Measurements from ENCODE around the gene DLGAP4.
A peak's percentile ranks its signal among the peaks of the same experiment; 100 is the strongest.

The DLGAP4 gene

DNA sequence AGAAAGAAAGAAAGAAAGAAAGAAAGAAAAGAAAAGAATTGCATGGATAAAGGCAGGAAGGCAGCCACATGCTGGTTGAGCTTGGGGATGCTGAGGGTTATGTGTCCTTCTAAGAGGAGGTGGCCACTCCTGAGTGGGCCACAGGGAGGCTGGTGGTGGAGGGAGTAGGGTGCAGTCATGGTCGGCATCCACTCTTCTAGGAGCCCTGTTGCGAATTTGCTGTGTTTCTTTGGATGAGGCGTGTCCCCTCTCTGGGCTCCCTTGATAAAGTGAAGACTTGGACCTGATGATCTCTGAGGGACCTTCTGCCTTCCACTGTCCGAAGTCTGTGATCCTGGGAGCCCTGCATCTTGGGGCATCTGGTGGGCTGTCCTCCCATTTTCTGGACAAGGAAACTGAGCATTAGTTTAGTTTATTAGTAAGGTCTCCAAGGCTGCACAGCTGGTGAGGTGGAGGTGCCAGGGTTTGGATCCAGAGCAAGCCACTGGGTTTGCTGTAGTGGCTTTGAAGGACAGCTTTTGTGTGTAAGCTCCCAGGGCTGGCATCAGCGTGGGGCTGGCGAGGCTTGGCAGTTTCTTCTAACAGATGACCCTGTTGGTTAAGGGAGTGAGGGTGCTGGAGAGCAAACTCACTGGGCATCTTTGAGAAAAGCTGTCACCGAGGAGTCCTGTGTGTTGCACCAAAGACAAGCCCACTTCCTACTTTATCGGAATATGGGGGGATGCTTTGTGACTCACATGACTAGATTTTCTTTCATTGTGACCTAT is 4.3 kb downstream of the DLGAP4 start:
- DNase-seq = peak in 1 of 2 experiments; percentile 6

DNA sequence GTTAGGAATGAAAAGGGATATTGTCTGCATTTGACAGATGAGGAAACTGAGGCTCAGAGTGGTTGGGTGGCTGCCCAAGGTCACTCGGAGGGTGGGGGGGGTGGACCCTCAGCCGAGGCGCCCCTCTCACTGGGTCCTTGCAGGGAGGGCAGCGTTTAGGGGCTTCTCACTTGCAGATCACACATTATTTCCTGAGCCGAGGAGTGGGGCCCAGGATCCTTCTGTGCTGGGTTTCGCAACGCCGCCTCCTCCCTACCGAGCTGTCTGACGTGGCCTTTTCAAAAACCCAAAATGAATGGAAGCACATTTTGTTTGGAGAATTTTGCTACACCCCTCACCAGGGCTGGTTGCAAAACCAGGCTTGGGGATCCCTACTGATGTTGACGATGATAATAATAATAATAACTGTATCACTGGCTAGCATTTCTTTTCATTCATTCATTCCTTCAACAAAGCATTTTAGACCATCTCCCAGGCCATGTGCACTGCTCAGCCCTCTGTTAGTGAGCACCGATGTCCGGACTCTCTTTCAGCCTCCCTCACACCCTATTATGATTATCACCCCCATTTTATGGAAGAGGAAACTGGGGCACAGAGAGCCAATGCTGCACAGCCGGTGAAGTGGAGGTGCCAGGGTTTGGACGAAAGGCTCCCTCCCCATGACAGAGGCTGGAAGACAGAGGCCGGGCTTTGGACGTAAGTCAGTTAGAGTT is 5.2 kb downstream of the DLGAP4 start:
- no peak for DNase-seq

DNA sequence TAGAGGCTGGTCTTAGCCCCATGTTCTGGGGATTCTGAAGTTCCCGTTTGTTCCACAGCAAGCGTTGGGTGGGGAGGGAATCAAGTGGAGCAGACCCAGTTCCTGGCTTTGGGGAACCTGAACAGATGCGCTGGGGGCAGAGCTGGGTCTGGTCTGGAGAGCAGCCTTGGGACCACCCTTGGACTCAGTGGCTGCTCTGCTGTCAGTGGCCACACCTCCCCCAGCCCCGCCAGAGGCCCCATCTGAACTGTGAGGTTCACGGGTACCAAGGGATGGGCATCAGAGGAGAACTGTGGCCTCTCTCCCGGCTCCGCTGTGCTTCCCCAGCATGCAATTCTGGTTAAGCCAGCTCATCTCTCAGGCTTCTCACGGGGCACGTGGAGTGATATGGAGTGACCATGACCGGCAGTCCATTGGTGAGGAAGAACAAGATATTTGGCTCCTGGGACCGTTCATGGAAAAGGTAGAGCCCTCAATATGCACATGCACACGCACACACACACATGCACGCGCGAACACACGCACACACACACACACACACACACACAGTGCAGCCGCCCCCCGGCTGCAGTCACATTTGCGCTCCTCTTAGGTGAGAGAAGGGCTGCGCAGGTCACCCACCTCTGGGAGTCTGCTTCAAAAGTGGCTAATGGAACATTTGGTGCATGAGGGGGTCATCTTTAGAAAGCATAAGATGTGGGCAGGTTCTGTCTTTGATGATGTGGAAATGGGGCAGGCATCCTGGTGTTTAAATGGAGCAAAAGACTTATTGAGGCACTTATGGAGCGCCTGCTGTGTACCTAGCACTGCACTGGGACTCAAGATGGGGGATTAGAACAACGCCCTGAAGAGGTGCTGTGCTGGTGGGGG is 6.0 kb downstream of the DLGAP4 start:
- DNase-seq = no peak

DNA sequence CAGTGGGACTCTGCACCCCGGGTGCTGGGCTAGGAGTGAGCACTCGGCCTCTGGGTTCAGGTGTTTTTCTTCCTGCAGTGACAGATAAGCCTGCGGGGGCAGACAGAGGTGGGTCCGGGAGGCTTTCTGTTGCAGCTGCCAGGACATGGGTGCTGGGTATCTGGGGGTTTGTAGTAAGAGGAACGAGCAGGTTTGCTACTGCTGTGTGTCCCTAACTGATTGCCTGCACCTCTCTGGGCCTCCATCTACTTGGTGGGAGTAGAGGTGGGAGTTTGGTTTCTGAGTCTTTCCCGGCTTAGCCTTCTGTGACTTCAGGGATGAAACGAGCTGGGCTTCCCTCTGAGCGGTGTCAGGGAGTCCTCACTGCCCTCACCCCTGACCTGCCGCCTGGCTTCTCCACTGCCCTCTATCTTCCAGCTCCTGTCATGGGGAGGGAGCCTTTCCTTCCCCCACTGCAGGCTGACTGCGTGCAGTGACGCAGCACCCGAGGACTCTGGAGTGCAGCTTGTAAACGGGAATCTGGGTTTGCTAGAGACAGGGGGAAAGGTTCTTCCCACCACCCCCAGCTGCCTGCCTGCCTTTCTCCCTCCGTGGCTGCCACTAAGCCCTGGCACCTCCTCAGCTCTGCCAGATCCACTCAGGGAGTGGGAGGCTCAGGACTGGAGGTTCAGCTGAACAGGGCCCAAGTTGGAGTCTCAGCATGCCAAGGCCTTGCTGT is 6.7 kb downstream of the DLGAP4 start:
- no peak for DNase-seq

DNA sequence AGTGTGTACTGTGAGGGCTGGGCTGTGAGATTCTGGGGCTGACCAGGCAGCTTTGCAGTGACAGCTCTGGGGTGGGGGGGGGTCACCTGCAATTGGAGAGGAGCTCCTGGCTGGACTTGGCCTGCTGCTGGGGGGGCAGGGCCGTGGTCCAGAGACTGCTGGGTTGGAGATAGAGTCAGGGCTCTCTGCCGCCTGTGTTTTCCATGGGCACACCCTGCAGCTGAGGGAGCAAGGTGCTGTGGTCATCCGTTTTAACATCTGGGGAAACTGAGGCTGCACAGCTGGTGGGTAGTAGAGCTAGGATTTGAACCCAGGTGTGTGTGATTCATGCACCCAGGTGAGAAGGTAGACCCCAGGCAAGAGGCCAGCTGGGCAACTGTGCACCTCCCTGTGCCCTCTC is 7.3 kb downstream of the DLGAP4 start:
- DNase-seq = no peak

DNA sequence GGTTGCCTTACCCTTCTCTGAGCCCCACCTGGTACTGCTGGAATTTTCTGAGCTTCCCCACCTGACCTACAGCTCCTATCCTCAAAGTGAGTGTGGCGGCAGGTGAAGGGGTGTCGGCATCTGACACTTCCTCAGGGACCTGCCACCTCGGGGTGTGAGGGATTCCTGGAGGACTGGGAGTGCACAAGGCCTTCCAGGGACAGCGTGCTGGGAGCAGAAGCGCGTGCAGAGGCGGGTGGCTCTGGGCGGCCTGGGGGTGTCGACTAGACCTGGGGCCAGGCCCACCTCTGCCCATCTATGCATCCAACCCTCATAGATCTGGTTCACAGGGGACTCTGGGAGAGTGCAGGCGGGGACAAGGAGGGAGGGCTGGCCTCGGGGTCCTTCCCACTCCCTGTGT is 7.8 kb downstream of the DLGAP4 start:
- no peak for DNase-seq

DNA sequence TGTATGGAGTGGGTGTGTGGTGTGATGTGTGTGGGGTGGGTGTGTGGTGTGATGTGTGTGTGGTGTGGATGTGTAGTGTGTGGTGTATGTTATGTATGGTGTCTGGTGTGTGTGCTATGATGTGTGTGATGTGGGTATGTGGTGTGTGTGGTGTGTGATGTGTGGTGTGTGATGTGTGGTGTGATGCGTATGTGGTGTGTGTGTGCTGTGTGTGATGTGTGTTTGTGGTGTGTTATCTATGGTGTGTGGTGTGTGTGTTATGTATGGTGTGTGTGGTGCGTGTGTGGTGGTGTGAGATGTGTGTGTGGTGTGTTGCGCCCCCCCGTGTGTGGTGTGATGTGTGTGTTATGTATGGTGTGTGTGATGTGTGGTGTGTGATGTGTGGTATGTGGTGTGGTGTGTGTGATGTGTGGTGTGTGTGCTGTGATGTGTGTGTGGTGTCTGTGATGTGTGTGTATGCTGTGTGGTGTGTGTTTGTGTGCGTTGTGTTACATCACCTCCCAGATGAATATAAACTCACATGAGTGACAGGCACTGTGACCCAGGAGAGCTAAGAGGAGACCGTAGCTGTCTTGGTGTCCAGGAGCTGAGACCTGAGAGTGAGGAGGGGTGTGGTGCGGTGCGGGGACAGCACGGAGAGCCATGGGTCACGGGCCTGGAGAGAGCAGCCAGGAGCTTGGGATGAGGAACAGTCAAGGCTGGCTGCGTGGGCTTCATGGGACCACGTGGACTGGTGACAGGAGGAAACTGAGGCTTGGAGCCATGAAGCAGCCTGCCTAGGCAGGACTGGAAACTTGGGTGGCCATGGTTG is 8.8 kb downstream of the DLGAP4 start:
- no peak for DNase-seq

DNA sequence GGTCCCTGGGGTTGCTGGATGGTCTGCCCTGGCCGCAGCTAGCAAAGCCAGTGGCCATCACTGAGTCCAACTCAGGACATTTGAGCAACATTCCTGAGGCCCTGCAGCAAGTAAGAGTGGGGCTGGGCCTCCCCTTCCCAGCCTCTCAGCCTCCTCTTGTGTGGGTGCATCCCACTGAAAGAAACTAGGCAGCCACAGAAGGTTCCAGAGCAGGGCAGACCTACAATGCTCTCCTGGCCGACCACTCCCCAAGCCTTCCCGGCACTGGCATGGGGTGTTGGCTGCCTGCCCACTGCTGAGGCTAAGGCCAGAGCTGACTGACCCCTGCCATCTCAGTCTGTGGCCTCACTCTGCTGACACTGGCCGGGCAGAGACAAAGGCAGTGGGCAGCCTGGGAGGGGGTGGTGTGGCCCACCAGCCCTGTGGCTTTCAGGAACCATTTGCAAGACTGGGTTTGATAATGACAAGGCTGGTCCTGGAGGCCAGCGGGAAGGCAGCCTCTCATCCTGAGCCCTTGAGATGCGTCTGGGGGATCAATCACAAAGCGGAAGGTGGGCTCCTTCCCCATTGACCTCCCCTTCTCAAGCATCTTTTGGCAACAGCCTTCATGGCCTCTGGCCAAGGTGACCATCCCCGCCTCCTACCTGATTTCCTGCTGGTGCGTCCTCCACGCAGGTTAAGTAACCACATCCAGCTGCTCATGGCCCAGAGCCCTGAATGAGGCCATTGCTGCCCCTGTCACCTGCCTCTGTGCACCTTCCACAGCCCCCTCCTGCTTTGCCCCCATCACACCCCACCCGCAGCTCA is 9.6 kb downstream of the DLGAP4 start:
- DNase-seq = no peak

DNA sequence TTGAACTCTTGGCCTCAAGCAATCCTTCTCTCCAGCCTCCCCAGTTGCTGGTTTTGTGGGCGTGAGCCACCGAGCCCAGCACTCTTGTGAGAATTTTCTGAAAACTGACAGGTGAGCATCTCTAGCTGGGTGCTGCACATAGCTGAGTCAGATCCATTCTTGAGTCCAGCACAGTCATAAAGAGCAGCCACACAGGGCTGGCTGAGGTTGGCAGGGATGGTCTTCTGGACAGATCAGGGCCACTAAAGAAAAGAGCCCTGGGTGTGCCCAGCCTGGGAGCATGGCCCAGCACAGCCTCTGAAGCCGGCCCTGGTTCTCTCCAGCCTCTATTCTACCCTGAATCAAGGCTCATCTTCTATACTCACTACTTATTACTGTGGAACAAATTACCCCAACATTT is 11.5 kb downstream of the DLGAP4 start:
- DNase-seq = no peak

DNA sequence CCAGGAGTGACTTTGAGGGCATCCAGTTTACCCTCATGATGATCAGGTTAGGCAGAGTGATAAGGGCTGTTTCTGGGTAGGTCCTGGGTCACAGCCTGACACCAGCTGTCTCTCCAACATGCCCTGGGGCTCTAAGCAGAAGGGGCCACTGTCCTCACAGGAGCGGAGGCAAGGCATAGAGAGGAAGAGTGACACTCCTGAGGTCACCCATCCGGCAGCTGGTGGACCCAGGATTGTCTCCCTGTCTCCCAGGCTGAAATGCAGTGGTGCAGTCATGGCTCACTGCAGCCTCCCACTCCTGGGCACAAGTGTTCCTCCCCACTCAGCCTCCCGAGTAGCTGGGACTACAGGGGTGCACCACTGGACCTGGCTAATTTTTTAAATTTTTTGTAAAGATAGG is 12.0 kb downstream of the DLGAP4 start:
- no peak for DNase-seq

DNA sequence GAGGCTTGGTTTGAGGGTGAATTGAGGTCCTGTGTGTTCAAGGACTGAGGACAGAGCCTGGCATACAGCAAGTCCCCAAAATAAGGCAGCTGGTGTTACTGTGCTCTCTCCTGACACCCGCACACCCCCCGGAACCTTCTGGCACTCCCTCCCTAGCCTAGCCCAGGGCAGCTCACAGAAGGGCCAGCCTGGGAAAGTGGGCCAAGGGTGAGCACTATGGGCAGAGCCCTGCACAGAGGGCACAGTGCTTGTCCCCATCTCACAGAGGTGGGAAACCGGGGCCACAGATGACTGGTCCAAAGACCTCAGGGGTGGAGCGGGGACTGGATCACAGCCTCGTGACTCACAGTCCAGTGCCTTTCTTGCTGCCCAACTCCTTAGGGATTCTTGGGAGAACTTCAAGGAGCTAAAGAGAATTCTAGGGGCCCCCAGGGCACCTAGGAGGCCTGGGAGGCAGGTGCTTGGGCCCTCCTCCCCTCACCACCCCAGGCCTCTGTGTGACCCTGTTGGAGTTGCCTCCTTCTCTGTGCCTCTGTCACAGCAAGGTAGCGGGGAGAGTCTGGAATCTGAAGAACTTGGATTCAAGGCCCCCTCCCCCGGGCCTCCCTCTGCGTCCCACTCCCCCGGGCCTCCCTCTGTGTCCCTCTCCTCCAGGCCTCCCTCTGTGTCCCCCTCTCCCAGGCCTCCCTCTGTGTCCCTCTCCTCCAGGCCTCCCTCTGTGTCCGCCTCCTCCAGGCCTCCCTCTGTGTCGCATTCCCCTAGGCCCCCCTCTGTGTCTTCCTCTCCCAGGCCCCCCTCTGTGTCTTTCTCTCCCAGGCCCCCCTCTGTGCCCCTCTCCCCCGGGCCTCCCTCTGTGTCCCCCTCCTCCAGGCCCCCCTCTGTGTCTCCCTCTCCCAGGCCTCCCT is 13.5 kb downstream of the DLGAP4 start:
- no peak for DNase-seq

DNA sequence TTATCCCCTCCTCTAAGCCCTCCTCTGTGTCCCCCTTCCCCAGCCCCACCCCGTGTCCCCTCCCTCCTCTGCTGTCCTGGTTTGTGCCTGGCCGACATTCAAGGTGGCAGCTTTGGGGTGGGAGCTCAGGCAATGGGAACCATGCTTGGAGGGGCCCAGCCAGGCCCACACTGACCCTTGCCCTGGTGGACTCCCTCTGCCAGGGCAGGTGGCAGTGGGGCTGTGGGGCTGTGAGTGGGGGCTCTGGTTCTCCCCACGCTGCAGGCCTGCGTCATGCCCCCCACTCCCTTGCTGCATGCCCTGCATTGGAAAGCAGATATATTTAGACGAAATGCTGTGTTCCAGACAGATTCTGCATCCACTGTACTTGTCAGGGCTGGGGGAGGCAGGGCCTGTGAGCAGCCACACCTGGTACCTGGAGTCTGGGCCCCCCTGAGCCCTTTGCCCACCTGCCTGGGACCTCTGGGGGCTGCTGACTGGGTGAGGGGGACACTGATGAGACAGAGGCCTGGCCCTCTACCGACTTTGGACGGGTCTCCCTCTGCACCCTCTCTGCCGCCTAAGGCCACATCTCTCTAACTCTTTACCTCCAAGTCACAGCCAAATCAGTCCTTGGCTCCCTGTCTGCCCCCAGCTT is 14.2 kb downstream of the DLGAP4 start:
- DNase-seq = no peak

DNA sequence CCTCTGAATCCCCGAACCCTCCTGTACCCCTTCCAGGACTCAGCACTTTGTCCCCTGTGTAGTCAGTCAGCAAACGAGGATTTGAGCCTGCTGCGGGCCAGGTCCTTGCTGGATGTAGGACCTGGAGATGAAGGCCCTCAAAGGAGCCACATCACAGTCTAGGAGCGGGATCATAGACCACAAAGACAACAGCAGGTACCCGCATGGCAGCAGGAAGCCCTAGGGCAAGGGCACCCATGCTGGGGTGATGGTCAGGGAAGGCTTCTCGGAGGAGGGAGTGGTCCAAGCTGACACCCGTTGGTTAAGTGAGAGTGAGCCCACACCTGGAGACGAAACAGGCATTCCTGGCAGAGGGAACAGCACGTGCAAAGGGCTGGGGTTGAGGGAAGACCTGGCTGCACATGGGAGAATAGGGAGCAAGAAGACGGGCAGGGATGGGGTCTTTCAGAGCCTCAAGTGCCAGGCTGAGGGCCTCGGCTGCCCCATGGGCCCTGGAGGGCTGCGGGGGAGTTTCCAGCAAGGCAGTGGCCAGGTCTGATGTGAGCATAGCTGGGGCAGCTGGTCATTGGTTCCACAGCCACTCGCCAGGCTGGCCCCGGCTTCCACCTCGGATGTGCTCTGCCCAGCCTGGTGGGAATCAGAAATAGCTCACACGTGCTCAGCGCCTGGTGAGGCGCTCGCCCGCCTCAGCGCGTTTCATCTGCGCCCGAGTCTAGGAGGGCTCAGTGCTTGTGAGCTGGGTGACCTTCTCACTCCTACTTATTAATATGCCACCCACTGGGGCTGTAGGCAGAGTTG is 15.0 kb downstream of the DLGAP4 start:
- DNase-seq = no peak

DNA sequence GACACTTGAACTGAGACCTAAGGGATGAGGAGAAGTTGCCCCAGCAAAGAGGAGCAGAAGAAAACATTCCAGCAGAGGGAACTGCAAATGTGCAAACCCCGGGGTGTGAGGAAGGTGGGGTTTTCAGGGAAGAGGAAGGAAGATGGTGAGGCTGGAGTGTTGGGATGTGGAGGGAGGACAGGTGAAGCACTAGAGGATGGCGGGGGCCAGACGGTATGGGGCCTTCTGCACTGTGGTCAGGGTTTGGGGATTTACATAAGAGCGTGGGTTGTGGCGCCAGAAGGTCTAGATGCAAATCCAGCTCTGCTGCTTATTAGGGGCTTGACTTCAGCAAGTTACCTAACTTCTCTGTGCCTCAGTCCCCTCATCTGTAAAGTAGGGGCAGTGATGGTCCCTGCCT is 16.0 kb downstream of the DLGAP4 start:
- DNase-seq = no peak

DNA sequence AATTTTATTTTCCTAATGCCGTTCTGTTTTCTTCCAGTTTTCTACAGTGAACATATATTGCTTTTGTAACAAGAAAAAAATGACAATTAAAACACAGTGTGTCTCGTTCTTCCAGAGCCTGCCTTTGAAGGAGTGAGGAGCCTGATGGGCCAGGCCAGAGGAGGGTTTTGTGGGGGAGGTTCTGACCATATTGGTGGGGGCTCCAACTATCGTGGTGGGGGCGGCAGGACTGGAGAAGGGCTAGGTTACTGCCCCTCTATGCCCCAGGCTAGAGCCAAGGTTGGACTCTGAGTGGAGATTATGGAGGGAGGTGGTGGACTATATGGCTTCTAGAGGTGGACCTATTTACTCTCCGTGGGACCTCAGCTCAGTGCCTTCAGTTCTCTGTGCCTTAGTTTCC is 24.0 kb downstream of the DLGAP4 start:
- no peak for DNase-seq

DNA sequence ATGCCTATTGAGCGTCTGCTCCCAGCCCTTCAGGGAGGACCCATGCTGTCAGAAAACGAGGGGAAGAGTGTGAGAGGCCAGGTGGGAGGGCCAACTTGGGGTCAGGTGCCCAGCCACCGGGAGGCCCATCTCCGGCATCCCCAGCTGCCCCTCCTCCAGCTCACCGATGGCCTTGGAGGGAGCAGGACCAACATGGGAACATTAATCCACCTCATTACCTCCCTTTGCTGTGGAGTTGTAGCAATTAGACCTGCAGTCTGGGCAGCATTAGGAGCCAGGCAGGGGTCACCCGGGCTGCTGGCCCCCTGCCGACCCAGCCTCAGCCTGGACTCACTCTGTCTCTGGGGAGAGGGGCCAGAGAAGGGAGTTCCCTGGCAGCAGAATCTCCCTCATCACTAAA is 25.1 kb downstream of the DLGAP4 start:
- no peak for DNase-seq

DNA sequence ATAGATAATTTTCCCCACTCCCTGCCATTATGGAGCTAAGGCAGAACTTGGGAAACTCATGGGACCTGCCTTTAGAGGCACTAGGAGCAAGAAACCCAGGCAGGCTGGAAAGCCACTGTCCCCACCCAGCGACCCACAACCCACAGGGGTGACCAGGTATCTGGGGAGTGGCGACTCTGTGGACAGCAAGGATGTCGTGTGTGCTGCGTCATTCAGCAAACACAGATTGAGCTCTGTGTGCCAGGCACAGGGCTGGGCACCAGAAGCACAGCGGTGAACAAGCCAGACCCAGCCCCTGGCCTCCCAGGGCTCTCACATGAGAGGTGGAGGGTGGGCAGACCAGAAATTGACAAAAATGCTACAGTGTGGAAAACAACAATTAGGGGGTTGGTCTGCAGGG is 27.7 kb downstream of the DLGAP4 start:
- DNase-seq = no peak

Data from activated T-cell treated with anti-CD3 and anti-CD28 coated beads, Interleukin-2, amount 50 U/mL, for 48 hours (primary cell).